Measurements from ENCODE around the gene C10orf143.
"Not testable (repeated sequence)": the region's sequence is repeated elsewhere in the genome, so short reads cannot be mapped to it uniquely, and the experiment has no call there.

Gene C10orf143

DNA sequence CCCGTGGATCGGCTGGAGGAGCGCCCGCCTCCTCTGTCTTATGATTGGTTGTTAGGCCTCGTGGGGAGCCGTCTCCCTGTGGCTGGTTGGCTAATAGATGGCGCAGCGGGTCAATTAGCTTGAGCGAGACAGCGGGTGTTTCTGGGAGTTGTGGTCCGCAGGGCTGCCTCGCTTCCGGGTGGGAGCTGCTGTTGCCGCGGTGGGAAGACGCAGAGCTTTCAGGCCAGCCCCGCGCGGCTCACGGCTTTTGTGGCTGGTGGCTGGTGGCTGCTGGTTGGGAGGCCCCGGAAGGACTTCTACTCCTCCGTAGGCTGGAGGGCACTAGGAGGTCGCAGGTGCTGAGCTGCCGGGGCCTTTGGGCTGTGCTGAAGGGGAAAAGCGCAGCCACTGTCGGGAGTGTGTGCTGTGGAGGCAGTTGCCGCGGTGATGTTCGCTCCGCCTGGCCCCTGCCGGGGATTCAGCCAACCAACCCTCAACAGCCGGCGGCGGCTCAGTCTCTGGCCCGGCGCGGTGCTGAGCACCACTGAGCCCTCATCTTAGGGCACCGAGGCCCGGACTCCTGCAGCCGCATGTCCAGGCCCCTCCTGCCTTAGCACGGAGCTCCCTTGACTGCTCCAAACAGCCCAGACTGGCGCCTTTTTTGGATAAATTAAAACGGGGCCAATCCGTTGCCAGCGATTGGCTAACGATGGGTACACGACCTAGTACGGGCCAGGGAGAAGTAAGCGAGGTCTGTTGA is 652 bp upstream of the C10orf143 start:
- peak; percentile 92 for DNase-seq

DNA sequence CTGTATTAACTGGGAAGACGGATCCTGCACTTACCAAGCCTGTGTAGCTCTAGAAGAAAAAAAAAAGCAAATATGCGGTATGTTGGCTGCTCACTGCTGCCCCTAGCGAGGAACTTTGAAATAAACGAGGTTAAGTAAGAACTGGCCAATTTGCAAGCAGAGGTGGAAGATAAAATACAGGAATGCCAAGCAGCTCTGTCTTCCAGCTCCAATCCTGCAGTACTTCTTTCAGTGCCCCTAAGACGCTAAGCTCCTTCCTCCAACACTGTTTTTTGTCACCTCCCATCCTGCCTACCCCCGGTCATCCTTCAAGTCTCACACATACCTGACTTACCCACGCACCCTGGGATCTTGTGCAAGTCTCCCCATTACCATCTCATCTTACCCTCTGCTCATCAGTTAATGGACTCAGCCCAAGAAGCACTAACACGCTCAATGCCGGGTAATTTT is 809 bp downstream of the C10orf143 start:
- DNase-seq: peak; percentile 62

DNA sequence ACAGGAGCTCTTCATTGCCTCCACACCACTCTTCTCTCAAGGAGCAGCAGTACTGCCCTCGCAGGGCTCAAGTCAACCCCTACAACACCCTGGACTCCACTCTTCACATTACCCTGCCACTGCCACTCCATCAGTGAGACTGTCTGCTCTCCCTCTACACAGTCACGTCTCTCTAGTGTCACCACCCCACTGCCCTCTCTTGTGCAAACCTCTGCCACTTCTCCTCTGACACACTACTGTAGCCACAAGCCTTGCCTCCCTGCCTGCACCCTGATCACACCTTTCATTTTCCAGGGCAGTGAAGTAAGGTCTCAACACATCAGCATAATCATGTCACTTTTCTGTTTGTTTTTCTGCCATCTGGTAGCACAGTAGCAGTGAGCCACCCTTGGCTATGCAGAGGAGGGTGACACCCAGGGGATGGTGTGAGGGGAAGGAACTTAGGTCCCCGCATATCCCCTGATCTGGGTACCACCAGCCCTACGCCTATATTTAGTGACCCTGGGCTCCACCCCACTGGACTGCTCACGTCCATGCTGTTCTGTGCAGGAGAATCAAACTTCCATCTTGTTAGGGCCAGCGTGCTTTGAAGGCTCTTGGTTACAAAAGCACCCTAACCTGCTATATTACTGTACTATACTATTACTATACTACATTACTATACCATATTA is 1.6 kb downstream of the C10orf143 start:
- no peak for DNase-seq

DNA sequence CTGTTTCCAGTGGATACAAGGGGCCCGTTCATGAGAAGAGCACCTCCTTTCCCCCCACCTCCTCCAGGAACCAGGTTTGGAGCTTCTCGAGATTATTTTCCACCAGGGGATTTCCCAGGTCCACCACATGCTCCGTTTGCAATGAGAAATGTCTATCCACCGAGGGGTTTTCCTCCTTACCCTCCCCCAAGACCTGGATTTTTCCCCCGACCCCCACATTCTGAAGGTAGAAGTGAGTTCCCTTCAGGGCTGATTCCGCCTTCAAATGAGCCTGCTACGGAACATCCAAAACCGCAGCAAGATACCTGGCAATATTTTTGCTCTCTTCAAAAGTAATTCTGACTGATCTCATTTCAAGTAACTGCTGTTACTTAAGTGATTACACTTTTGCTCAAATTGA is 2.5 kb downstream of the C10orf143 start:
- not testable (repeated sequence) for DNase-seq

DNA sequence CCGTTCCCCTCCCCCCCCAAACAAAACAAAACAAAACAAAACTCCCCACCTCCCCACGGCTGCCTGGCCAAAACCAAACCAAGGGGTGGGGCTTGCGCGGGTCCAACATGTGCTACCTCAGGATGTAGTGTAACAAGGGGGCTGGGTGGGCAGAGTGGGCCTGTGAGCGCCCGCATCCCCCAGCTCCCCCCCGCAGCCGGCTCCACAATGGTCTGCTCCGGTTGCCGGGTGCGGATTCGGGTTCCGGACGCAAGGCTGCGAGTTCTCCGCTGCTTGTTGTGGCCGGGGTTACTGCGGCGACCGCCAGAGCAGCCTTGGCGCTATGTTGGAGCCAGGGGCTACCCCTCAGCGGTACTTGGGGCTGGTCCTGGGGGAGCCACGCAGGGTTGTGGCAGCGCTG is 4.9 kb downstream of the C10orf143 start:
- no peak for DNase-seq

DNA sequence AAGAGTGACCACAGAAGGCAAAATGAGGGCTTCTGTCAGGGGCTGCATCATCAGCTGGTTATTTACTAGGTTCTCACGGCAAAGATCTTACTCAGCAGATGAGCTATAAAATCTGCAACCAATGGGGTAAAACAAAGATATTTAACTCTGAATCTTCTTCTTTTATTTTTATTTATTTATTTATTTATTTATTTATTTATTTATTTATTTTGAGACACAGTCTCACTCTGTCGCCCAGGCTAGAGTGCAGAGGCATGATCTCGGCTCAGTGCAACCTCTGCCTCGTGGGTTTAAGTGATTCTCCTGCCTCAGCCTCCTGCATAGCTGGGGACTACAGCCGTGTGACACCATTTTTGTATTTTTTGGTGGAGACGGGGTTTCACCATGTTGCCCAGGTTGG is 11.3 kb downstream of the C10orf143 start:
- DNase-seq: no peak

DNA sequence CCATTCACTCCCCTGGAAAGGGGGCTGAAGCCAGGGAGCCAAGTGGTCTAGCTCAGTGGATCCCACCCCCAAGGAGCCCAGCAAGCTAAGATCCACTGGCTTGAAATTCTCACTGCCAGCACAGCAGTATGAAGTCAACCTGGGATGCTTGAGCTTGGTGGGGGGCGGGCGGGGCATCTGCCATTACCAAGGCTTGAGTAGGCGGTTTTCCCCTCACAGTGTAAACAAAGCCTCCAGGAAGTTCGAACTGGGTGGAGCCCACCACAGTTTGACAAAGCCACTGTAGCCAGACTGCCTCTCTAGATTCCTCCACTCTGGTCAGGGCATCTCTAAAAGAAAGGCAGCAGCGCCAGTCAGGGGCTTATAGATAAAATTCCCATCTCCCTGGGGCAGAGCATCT is 20.1 kb downstream of the C10orf143 start:
- DNase-seq: not testable (repeated sequence)

DNA sequence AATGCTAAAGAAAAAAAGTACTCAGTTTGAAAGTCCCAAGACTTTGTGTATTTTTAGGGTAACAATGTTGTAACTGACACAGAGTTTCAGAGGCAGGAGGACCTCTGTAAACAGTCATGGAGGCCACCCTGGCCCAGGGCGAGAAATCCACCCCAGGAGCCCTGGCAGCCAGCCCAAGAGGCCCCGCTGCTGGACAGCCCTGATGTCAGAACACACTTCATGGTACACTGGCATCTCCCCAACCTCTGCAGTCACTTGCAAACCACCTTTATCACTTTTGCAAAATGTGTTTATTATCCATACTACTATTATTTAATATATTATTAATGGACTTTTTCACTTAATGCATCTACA is 30.2 kb downstream of the C10orf143 start:
- DNase-seq: no peak

DNA sequence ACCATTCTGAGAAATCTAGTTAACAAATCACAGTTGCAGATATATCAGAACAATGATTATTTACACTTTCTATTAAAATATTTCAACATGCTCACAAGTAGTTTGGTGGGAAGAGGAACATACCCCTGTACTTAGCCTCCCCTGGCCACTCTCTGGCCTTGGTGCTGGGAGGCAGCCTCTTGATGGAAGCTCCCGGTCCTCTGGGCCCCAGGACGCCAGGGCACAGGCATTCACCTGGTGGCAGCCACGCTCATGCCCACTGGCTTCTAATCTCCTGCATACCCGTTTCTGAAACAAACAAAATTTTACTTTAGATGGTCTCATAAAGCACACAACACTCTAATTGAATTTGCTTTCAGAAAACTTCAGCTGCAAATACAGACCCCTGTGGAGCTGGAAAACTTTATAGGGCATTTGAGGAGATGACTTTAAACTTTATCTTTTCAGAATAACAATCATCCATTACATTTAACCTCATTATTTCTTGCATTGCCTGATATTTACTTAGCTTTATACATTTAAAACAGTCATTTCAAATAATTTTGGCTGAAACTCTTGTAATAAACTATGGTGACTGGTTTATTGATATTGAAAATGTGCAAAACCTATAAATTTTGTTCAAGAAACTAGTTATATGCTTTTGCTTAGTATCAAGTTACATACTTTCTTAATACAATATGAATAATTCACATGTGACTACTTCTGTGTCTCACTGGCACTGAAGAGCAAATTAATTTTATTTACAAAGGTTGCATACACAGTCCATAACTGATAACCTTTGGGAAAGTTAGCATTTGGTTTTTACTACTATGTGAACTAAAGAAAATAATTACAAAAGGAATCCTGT is 30.8 kb downstream of the C10orf143 start:
- no peak for DNase-seq

DNA sequence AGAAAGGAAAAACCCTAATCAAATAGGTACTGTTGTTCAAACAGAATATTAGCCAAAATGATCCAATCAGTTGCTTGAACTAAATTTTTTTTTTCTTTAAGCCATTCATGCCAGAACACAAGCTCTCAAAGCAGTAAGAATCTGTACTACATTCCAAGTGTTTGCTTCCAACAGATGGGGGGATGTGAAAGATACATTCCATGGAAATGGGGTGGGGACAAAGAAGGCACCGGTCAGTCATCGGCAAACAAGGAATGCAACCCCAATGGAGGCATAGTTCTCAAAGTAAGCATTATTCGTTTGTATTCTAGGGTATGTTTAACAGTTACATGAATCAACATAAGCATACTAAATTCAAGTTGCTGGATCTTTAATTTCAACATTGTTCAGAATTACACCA is 32.5 kb downstream of the C10orf143 start:
- DNase-seq: no peak

DNA sequence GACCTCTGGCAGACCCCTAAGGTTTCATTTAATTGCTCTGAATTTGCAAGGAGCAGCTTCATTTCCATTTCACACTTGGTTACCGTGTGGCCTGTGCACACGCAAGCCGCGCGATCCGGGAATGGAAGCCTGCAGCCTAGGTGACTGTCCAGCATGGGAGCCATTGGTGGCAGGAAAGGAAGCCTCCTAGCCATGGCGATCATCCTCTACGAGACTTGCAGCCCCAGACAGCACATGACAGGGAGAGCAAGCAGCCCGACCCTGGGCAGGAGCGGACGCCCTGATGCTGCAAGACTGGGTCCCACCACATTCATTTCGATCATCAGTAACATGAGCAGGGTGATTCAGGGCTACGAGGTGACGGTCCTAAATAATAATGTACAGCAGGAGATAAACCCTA is 33.9 kb downstream of the C10orf143 start:
- DNase-seq: no peak

DNA sequence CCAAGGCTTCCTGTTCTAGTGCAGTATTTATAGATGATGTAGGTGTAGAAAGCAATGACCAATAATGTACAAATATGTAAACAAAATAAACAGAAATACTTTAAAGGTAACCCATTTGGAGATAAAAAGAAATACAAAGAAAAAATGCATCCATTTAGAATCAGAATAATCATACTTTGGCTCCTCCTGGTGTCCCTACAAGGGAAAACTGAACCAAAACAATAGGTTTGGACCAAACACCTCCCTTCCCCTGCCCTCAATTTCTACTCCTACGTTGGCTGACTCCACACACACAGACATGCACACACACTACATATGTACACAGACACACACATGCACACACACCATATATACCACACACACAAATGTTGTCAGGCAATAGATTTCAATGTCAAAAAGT is 36.0 kb downstream of the C10orf143 start:
- DNase-seq: no peak

DNA sequence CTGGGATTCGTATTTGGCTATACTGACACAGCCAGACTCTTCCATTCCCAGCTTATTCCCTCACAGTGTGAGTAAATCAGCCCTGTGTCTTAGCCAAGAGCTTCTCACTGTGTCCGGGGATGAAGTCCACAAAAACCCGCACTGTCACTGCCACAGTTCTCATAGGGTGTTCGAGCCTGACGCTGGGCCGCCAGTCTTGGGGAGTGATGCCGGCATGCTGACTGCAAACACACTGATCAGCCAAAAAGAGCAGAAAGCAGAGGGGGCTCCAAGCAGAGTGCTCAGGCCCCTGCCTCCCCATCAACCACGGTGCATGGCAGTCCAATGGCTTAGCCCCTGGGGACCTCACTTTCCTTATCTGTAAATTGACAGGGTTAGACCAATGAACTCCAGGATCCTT is 36.7 kb downstream of the C10orf143 start:
- no peak for DNase-seq

DNA sequence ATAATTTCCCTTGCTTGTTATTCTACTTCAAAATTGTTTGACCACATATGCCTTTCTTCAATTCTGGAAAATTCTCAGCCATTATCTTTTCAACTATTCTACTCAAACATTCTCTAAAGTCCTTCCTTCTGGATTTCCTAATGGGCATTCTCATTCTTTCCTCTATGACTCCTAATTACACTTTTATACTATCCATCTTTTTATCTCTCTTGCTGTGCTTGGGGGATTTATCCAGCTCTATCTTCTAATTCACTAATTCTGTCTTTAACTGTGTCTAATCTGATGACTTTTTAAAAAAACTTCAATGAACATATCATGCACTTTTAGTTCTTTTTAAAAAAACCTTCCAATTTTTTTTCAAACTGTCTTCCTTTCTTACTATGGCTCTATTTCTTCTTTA is 38.4 kb downstream of the C10orf143 start:
- no peak for DNase-seq

DNA sequence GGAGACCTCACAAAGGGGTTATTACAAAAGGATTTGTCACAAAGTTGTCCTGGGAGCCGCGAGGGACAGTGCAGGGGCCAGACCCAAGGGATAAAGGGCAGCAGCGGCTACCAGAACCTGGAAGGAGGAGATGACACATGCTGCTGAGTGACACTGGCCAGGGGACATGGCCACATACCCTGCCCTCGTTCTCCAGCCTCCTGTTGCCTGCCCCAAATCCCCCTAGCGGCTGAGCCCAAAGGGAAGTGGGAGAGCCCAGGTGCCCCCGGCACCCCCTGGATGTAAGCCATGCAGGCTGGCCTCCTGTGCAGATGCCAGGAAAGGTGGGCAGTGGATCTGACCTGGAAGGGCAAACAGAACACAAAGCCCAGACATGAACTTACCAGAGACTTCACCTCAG is 42.7 kb downstream of the C10orf143 start:
- DNase-seq: no peak

DNA sequence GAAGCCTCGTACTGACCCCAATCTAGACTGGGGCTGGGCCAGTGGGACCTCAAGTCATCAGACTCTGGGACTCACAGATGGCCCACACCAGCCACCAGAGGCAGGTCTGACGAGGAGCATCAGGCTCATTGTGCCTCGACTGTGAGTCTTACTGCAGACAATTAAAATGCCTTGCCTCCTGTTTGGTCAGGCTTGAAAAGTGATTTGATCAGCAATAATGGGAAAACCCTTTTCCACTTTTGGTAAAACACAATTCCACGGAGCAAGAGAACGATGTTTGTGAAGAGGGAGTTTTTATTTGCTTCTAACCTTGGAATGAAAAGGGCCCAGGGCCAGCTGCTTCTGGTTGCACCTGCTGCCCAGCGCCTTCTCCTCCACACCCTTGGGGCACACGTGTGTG is 43.9 kb downstream of the C10orf143 start:
- no peak for DNase-seq

DNA sequence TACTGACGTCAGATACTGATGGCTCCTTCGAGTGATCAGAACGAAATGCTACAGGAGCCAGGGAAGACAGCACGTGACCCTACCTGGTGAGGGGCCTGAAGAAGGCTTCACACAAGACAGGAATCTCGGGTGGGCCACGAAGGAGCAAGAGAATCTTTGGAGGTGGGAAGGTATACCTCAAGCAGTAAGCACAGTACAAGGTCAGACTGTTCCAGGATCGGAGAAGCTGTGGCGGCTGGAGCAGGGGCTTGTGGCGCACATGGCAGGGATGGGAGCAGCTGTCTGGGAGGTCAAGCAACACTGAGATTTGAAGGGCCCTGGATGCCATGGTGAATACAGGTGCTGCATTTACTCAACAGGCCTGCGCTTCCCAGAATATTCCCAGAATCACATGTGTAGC is 45.4 kb downstream of the C10orf143 start:
- DNase-seq: no peak

DNA sequence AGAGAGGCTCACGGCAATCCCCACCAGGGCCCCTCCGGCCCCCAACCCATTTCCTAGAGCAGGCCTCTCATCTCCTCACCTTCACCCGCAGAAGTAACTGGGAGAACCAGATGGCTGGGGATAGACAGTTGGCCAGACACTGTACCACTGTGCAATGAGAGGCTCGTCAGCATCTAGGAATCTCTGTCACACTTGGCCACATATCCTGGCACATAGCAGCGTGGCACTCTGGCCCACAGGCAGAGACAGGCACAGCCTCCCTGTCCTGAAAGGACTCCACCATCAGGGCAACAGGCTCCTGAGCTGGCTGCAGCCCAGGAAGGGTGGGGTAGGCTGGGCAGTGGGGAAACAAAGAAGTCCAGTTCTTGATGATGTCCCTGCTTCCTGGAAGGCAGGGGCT is 45.8 kb downstream of the C10orf143 start:
- no peak for DNase-seq

DNA sequence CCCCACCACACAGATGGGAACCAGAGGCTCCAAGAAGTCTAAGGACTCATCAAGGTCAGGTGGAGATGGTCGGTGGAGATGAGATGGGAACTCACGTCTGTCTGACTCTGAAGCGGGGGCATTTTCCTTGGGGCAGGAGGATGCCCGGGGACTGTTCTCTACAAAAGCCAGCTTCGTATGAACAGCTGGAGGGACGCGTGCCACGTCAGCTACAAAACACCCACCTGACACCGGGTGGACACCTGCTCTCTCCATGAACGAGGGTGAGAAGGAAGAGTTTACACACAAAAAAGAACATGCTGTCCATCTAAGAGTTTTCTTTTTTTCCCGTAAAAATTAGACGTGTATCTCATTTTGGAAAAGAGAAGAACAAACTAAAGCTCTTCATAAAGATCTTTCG is 47.7 kb downstream of the C10orf143 start:
- no peak for DNase-seq

DNA sequence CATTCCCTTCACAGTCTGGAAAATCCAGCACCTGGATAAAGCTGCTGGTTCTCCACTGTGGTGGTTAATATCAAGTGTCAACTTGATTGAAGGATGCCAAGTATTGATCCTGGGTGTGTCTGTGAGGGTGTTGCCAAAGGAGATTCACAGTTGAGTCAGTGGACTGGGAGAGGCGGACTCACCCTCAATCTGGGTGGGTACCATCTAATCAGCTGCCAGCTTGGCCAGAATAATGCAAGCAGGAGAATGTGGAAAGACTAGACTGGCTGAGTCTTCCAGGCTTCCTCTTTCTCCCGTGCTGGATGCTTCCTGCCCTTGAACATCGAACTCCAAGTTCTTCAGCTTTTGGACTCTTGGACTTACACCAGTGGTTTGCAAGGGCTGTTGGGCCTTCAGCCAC is 48.4 kb downstream of the C10orf143 start:
- DNase-seq: no peak

DNA sequence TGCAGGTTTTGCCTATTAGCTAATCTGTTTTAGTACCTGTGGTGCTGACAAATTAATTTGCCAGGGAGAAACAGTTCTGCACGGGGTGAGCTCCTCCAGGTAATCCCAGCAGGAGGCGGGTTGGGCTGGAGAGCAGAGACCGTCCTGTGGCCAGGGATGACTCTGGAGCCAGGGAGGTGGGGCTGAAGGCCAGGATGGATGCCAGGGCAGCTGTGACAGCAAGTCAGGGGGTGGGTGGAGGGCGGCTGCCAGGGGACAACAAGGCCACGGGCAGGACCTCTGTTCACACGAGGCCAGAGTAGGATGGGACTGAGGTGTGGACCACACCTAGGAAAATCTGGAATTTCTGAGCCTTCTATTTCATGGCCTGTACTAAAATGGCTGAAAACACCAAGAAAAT is 48.9 kb downstream of the C10orf143 start:
- no peak for DNase-seq

DNA sequence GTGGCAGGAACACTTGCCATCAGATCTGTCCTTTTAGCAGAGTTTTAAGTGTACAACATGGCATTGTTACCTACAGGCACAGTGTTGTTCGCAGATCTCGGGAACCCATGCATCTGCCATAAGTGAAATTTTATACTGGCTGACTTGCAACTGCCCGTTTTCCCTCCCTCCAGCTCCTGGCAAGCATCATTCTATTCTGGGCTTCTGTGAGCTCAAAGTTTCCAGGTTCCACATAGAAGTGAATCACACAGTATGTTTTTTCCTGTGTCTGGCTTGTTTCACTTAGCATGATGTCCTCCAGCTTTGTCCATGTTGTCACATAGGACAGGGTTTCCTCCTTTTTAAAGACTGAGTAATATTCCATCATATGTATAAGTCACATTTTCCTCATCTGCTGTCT is 56.6 kb downstream of the C10orf143 start:
- DNase-seq: no peak

DNA sequence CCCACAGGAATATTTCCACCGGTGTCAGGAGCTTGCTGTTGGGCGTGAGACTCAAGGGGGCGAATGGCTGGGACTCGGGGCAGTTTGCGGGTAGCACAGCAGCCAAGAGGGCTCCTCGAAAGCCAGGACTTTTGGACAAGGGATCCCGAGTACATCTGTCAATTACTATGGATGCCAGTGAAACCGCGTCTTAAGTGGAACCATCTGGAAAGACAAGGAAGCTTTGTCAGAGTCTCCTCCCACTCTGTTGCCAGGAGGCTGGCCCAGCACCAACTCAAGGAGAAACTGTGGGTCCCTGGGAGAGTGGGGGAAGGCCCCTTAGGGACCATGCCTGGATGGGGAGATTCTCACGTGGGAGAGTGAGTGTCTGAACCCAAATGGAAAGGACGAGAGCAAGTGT is 57.1 kb downstream of the C10orf143 start:
- no peak for DNase-seq

DNA sequence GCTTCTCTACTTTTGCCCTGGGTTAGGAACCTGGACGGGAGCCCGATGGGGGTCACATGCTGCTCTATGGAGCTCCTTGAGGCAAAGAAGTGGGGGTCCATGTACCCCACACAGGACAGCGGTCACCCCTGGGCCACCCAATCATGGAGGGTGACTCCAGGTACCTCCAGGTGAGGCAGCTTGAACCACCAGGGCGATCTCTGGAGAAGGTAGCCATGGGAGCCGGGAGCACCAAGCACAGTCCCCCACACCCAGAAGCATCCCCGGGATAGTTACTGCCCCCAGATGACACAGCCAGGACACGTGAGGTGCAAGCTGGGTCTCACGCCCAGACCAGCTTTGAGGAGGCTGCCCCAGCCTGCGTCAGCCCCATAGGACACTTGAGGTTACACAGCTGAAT is 58.4 kb downstream of the C10orf143 start:
- no peak for DNase-seq

All from stimulated activated CD4-positive, alpha-beta T cell treated with anti-CD3 and anti-CD28 coated beads, Interleukin-4, amount 100 ng/mL, for 1 hour (primary cell).